D721Med (cell line): ENCODE results near the gene VPS13A.

Source experiments
- DNase-seq: peaks from one replicate; pipeline ENCODE4 v3.0.0; 2011; ENCODE audit warnings: low spot score; ENCODE audit not compliant: insufficient read length
- FAIRE-seq: peaks from 2 replicates; lab custom pipeline; 2011; peaks lifted over from hg19 to GRCh38; lab: Jason Lieb, UNC
- CTCF ChIP-seq: IDR thresholded peaks from 2 replicates; pipeline ENCODE4 v1.5.1; 2012; ENCODE audit warnings: mild to moderate bottlenecking, control low read depth; ENCODE audit not compliant: insufficient read depth; ENCODE audit errors: missing control alignments

The VPS13A gene

GRCh38 chr9:77170991-77171699 is 6.2 kb upstream of the VPS13A start:
- no peak for FAIRE-seq
- DNase-seq: no peak
- TF ChIP-seq CTCF: no peak

- no peak for TF ChIP-seq CTCF
- DNase-seq: no peak
- no peak for FAIRE-seq
Observed at GRCh38 chr9:77175151-77175550, 2.2 kb upstream of the VPS13A start.

- no peak for DNase-seq
- no peak for TF ChIP-seq CTCF
- FAIRE-seq: no peak
Observed at GRCh38 chr9:77176106-77176505, 1.2 kb upstream of the VPS13A start.

DNA sequence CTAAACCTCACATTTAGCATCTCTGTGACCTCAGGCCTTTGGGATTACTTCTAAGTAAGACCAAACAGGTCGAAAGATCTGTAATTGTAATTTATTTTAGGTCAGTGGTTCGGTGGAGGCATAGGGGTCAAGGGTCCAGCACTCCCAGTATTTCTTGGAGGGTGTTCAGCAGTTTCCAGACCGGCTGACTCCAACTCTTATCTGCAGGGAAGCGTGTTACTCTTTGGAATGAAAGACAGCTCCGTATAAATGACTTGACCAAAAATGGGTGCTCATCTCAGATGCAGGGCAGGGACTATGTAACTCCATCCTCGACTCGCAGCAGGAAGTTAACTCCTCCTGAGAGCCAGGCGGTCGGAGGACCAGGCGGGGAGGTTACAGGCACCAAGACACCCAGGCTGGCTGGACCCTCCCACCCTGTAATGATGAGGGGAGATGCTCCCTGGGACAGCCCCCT is 620 bp upstream of the VPS13A start:
- TF ChIP-seq CTCF: no peak
- FAIRE-seq: no peak
- no peak for DNase-seq

- DNase-seq (no peak), FAIRE-seq (no peak)
Observed at GRCh38 chr9:77177894-77178794, 810 bp downstream of the VPS13A start.

DNA sequence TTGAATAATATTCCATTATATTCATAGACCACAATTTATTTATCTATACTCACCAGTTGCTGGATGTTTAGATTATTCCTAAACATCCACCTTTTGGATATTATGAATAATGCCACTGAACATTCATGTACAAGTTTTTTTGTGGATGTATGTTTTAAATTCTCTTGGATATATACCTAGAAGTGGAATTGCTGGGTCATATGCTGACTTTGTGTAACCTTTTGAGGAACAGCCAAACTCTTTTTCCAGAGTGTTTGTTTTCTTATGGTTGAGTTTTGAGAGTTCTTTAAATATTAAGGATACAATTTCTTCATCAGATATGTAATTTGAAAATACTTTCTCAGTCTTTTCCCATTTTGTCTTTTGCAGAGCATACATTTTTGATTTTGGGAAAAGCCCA is 2.7 kb downstream of the VPS13A start:
- DNase-seq (no peak), FAIRE-seq (no peak)
- TF ChIP-seq CTCF: no peak

More at GRCh38 chr9:77177894-77178794, 810 bp downstream of the VPS13A start:
- no peak for TF ChIP-seq CTCF
